NCI-H82 treated with DMSO at 0.1 percent for 48 hours (cell line): ENCODE results near the gene STX19.
"Not testable (repeated sequence)": the region's sequence is repeated elsewhere in the genome, so short reads cannot be mapped to it uniquely, and the experiment has no call there.

Experiments
- DNase-seq: peaks from one replicate; lab custom pipeline; 2025; ENCODE audit not compliant: unreplicated experiment; lab: John Stamatoyannopoulos, UW

The STX19 gene

GRCh38 chr3:94028093-94028837 is at the start of gene STX19:
Gene STX19 (minus strand): TSS chr3:94028597. CDS start chr3:94015269, 13,328 bp downstream.
- no peak for DNase-seq

- no peak for DNase-seq
Observed at GRCh38 chr3:94076055-94076454, 47.7 kb upstream of the STX19 start.

- DNase-seq = no peak
Observed at GRCh38 chr3:94071713-94072284, 43.4 kb upstream of the STX19 start.

GRCh38 chr3:94070341-94070911 is 42.0 kb upstream of the STX19 start:
- no peak for DNase-seq

GRCh38 chr3:94069194-94069813 is 40.9 kb upstream of the STX19 start:
- DNase-seq = no peak

GRCh38 chr3:94066506-94067500 is 38.4 kb upstream of the STX19 start:
- DNase-seq = no peak

GRCh38 chr3:94065819-94066480 is 37.6 kb upstream of the STX19 start:
- no peak for DNase-seq

- DNase-seq = no peak
Observed at GRCh38 chr3:94065122-94065521, 36.7 kb upstream of the STX19 start.

GRCh38 chr3:94064243-94064860 is 36.0 kb upstream of the STX19 start:
- DNase-seq = no peak

GRCh38 chr3:94063496-94064119 is 35.2 kb upstream of the STX19 start:
- DNase-seq = no peak

- DNase-seq = peak; percentile 96
Observed at GRCh38 chr3:94062513-94063404, 34.4 kb upstream of the STX19 start, which contains the start of the genes DHFR2 and NSUN3. Gene DHFR2 (minus strand): TSS chr3:94062916. CDS start chr3:94061511, 1,405 bp downstream. Gene NSUN3 (plus strand): TSS chr3:94063061. CDS start chr3:94063127, 66 bp downstream.

GRCh38 chr3:94061297-94061696 is 32.9 kb upstream of the STX19 start:
- DNase-seq = no peak

- DNase-seq = no peak
Observed at GRCh38 chr3:94050546-94050945, 22.1 kb upstream of the STX19 start.

GRCh38 chr3:94049267-94049666 is 20.9 kb upstream of the STX19 start:
- no peak for DNase-seq

- DNase-seq = no peak
Observed at GRCh38 chr3:94046533-94046932, 18.1 kb upstream of the STX19 start.

GRCh38 chr3:94044100-94044936 is 15.9 kb upstream of the STX19 start:
- not testable (repeated sequence) for DNase-seq

GRCh38 chr3:94043285-94043684 is 14.9 kb upstream of the STX19 start:
- DNase-seq = no peak
